Cortex of kidney (tissue), 1 donor: ENCODE measurements around the gene IVNS1ABP.
A peak's percentile ranks its signal among the peaks of the same experiment; 100 is the strongest.
"Not testable (repeated sequence)": the region's sequence is repeated elsewhere in the genome, so short reads cannot be mapped to it uniquely, and the experiment has no call there.

Experiments used
- DNase-seq: peaks from one replicate; lab custom pipeline; 2025; lab: John Stamatoyannopoulos, UW

IVNS1ABP gene

GRCh38 chr1:185317034-185317885 lies at the start of gene IVNS1ABP:
Gene IVNS1ABP, minus strand, starts transcription at chr1:185317243. Its CDS starts 7,750 bp downstream, at chr1:185309493.
- DNase-seq: peak; percentile 91

GRCh38 chr1:185365951-185366350 lies 48.9 kb upstream of the IVNS1ABP start:
- no peak for DNase-seq

- not testable (repeated sequence) for DNase-seq
Measured at GRCh38 chr1:185364528-185364927, 47.5 kb upstream of the IVNS1ABP start.

GRCh38 chr1:185363205-185363604 lies 46.2 kb upstream of the IVNS1ABP start:
- DNase-seq: no peak

GRCh38 chr1:185360714-185361113 lies 43.7 kb upstream of the IVNS1ABP start:
- DNase-seq: no peak

- DNase-seq: no peak
Measured at GRCh38 chr1:185358957-185359356, 41.9 kb upstream of the IVNS1ABP start.

GRCh38 chr1:185355947-185356346 lies 38.9 kb upstream of the IVNS1ABP start:
- DNase-seq: no peak

GRCh38 chr1:185353124-185353523 lies 36.1 kb upstream of the IVNS1ABP start:
- no peak for DNase-seq

- DNase-seq: no peak
Measured at GRCh38 chr1:185351734-185352466, 34.9 kb upstream of the IVNS1ABP start.

GRCh38 chr1:185350027-185350442 lies 33.0 kb upstream of the IVNS1ABP start:
- DNase-seq: no peak

GRCh38 chr1:185349556-185349955 lies 32.5 kb upstream of the IVNS1ABP start:
- no peak for DNase-seq

- no peak for DNase-seq
Measured at GRCh38 chr1:185348985-185349384, 31.9 kb upstream of the IVNS1ABP start.

- DNase-seq: no peak
Measured at GRCh38 chr1:185348296-185348695, 31.3 kb upstream of the IVNS1ABP start.

GRCh38 chr1:185345913-185346720 lies 29.1 kb upstream of the IVNS1ABP start:
- DNase-seq: no peak

GRCh38 chr1:185343306-185343705 lies 26.3 kb upstream of the IVNS1ABP start:
- no peak for DNase-seq

- DNase-seq: no peak
Measured at GRCh38 chr1:185342672-185343259, 25.7 kb upstream of the IVNS1ABP start.

GRCh38 chr1:185342017-185342416 lies 25.0 kb upstream of the IVNS1ABP start:
- DNase-seq: no peak

GRCh38 chr1:185341196-185341781 lies 24.2 kb upstream of the IVNS1ABP start:
- DNase-seq: no peak

GRCh38 chr1:185338719-185339622 lies 21.9 kb upstream of the IVNS1ABP start:
- DNase-seq: no peak

- no peak for DNase-seq
Measured at GRCh38 chr1:185337246-185337645, 20.2 kb upstream of the IVNS1ABP start.
